Astrocyte (in vitro differentiated cells and primary cell): ENCODE measurements around the gene CEP250. TPM values are rescaled to one million over a fixed set of nuclear protein-coding genes. Genes with fewer than 3 reads are reported as not detected.

Source experiments
- DNase-seq: peaks from one replicate; pipeline ENCODE4 v3.0.0-alpha.2; 2010; ENCODE audit warnings: low read depth
- FAIRE-seq: peaks from 2 replicates; lab custom pipeline; 2011; peaks lifted over from hg19 to GRCh38; lab: Jason Lieb, UNC
- H2AFZ ChIP-seq: 2 replicates; pipeline ENCODE4 v1.6.0; 2012; ENCODE audit warnings: low read depth, low read length, inconsistent platforms
- H3K27ac ChIP-seq: 2 replicates; pipeline ENCODE4 v1.5.1; 2011; ENCODE audit warnings: low read depth, low read length, inconsistent platforms
- H3K27me3 ChIP-seq: 2 replicates; pipeline ENCODE4 v1.6.0; 2011; ENCODE audit warnings: low read length, inconsistent platforms; ENCODE audit not compliant: insufficient read depth
- H3K36me3 ChIP-seq: 2 replicates; pipeline ENCODE4 v1.5.1; 2011; ENCODE audit warnings: low read length, inconsistent platforms; ENCODE audit not compliant: insufficient read depth
- H3K4me1 ChIP-seq: 2 replicates; pipeline ENCODE4 v1.5.1; 2011; ENCODE audit warnings: low read length, inconsistent platforms; ENCODE audit not compliant: insufficient read depth
- H3K4me2 ChIP-seq: 2 replicates; pipeline ENCODE4 v1.6.0; 2012; ENCODE audit warnings: low read length, inconsistent platforms
- H3K4me3 ChIP-seq: 2 replicates; pipeline ENCODE4 v1.5.1; 2011; ENCODE audit warnings: low read depth, mild to moderate bottlenecking, low read length, inconsistent platforms; ENCODE audit not compliant: insufficient read depth
- H3K79me2 ChIP-seq: 2 replicates; pipeline ENCODE4 v1.6.0; 2012; ENCODE audit warnings: mild to moderate bottlenecking, low read length, inconsistent platforms; ENCODE audit not compliant: insufficient read depth
- H3K9ac ChIP-seq: 2 replicates; pipeline ENCODE4 v1.6.0; 2012; ENCODE audit warnings: mild to moderate bottlenecking, low read length, inconsistent platforms
- H3K9me3 ChIP-seq: 2 replicates; pipeline ENCODE4 v1.5.1; 2012; ENCODE audit warnings: low read depth, mild to moderate bottlenecking, low read length, inconsistent platforms; ENCODE audit not compliant: insufficient read depth
- H4K20me1 ChIP-seq: 2 replicates; pipeline ENCODE4 v1.6.0; 2012; ENCODE audit warnings: low read length, inconsistent platforms; ENCODE audit not compliant: insufficient read depth
- H3K27ac Mint-ChIP-seq: one replicate; pipeline ENCODE4 v1.8.0; 2021; ENCODE audit warnings: mild to moderate bottlenecking, mixed read lengths; ENCODE audit not compliant: unreplicated experiment
- H3K27me3 Mint-ChIP-seq: one replicate; pipeline ENCODE4 v1.8.0; 2021; ENCODE audit warnings: low read depth, mixed read lengths; ENCODE audit not compliant: unreplicated experiment
- H3K36me3 Mint-ChIP-seq: one replicate; pipeline ENCODE4 v1.8.0; 2021; ENCODE audit warnings: low read depth, mixed read lengths; ENCODE audit not compliant: unreplicated experiment
- H3K4me1 Mint-ChIP-seq: one replicate; pipeline ENCODE4 v1.8.0; 2021; ENCODE audit warnings: low read depth, mixed read lengths; ENCODE audit not compliant: unreplicated experiment
- H3K4me3 Mint-ChIP-seq: one replicate; pipeline ENCODE4 v1.8.0; 2021; ENCODE audit warnings: mild to moderate bottlenecking, moderate library complexity, mixed read lengths; ENCODE audit not compliant: unreplicated experiment
- H3K9me3 Mint-ChIP-seq: one replicate; pipeline ENCODE4 v1.8.0; 2021; ENCODE audit warnings: mild to moderate bottlenecking, mixed read lengths; ENCODE audit not compliant: unreplicated experiment
- EZH2 ChIP-seq: IDR thresholded peaks from 2 replicates; pipeline ENCODE4 v1.6.1; 2012; ENCODE audit warnings: mild to moderate bottlenecking, low read length, inconsistent platforms; ENCODE audit not compliant: insufficient read depth
- total RNA-seq: library from RNA; stranded (reverse); gene quantifications from 2 replicates; pipeline ENCODE4 v1.2.1, GENCODE V29; 2021
- TF ChIP-seq, protein P1 (sequence below): IDR thresholded peaks from 2 replicates; pipeline ENCODE4 v1.5.1; 2011; ENCODE audit warnings: low read depth, mild to moderate bottlenecking, inconsistent platforms, low read length, moderate library complexity; ENCODE audit not compliant: insufficient read depth

Gene CEP250
- total RNA-seq, 1 donor from 2014 or later = 107 TPM

DNA sequence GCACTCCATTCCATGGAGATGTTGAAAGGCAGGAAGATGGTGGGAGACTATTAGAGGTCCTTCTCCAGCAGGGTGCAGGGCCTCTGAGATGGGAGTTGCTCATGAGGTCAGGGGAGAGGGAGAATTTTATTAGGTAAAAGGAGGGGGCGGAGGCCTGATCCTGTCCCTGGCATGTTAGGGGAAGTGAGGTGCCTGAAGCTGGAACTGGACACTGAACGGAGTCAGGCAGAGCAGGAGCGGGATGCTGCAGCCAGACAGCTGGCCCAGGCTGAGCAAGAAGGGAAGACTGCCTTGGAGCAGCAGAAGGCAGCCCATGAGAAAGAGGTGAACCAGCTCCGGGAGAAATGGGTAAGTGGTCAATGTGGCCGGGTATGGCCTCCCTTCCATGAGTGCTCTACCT, 24.4 kb downstream of the CEP250 start:
- H3K36me3 ChIP-seq = peaks cover 39% of the 10 kb centered on the region
- H3K9me3 ChIP-seq = no peaks in the 10 kb centered on the region
- H3K4me3 Mint-ChIP-seq = no peak overlapping the region

GRCh38 chr20:35487479-35487878, 32.1 kb downstream of the CEP250 start:
- no peaks in the 10 kb centered on the region for H3K27me3 Mint-ChIP-seq
- no peak overlapping the region for H3K27ac Mint-ChIP-seq
- no peaks in the 10 kb centered on the region for H3K9me3 ChIP-seq
- no peaks in the 10 kb centered on the region for H3K27me3 ChIP-seq
- peaks cover 5% of the 10 kb centered on the region for H3K9me3 Mint-ChIP-seq
- no peak overlapping the region for H3K4me3 ChIP-seq
- no peak for TF ChIP-seq EZH2
- TF ChIP-seq, protein P1, sequence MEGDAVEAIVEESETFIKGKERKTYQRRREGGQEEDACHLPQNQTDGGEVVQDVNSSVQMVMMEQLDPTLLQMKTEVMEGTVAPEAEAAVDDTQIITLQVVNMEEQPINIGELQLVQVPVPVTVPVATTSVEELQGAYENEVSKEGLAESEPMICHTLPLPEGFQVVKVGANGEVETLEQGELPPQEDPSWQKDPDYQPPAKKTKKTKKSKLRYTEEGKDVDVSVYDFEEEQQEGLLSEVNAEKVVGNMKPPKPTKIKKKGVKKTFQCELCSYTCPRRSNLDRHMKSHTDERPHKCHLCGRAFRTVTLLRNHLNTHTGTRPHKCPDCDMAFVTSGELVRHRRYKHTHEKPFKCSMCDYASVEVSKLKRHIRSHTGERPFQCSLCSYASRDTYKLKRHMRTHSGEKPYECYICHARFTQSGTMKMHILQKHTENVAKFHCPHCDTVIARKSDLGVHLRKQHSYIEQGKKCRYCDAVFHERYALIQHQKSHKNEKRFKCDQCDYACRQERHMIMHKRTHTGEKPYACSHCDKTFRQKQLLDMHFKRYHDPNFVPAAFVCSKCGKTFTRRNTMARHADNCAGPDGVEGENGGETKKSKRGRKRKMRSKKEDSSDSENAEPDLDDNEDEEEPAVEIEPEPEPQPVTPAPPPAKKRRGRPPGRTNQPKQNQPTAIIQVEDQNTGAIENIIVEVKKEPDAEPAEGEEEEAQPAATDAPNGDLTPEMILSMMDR = no peak
- H3K27ac ChIP-seq = no peak overlapping the region
- H3K4me3 Mint-ChIP-seq = no peak overlapping the region
- H2AFZ ChIP-seq = no peak overlapping the region
- no peak overlapping the region for H3K4me2 ChIP-seq
- no peaks in the 10 kb centered on the region for H3K4me1 Mint-ChIP-seq
- no peaks in the 10 kb centered on the region for H3K4me1 ChIP-seq
- peaks cover 47% of the 10 kb centered on the region for H3K36me3 Mint-ChIP-seq
- peaks cover 5% of the 10 kb centered on the region for H4K20me1 ChIP-seq
- no peak overlapping the region for H3K9ac ChIP-seq
- FAIRE-seq = no peak
- H3K79me2 ChIP-seq = no peaks in the 10 kb centered on the region
- no peak for DNase-seq
- peaks cover 30% of the 10 kb centered on the region for H3K36me3 ChIP-seq

More for the DNA sequence above, 24.4 kb downstream of the CEP250 start:
- H3K4me2 ChIP-seq = no peak overlapping the region
- H2AFZ ChIP-seq = no peak overlapping the region
- no peaks in the 10 kb centered on the region for H3K79me2 ChIP-seq
- no peak for FAIRE-seq
- no peaks in the 10 kb centered on the region for H3K4me1 ChIP-seq
- H4K20me1 ChIP-seq = no peaks in the 10 kb centered on the region
- Mint-ChIP-seq H3K27me3 (no peaks in the 10 kb centered on the region), H3K4me1 (no peaks in the 10 kb centered on the region), H3K9me3 (peaks cover 5% of the 10 kb centered on the region), H3K27ac (no peak overlapping the region), H3K36me3 (peaks cover 29% of the 10 kb centered on the region)
- H3K9ac ChIP-seq = no peak overlapping the region
- TF ChIP-seq EZH2 = no peak
- TF ChIP-seq, protein P1 = no peak
- no peak for DNase-seq
- H3K4me3 ChIP-seq = no peak overlapping the region
- H3K27me3 ChIP-seq = no peaks in the 10 kb centered on the region
- H3K27ac ChIP-seq = no peak overlapping the region

- no peaks in the 10 kb centered on the region for H3K4me1 ChIP-seq
- no peak overlapping the region for H2AFZ ChIP-seq
- no peak for TF ChIP-seq EZH2
- TF ChIP-seq, protein P1 = no peak
- H3K4me1 Mint-ChIP-seq = no peaks in the 10 kb centered on the region
- no peaks in the 10 kb centered on the region for H3K27me3 ChIP-seq
- H3K27me3 Mint-ChIP-seq = no peaks in the 10 kb centered on the region
- H3K4me2 ChIP-seq = no peak overlapping the region
- no peak overlapping the region for H3K9ac ChIP-seq
- H3K4me3 Mint-ChIP-seq = no peak overlapping the region
- H3K27ac ChIP-seq = no peak overlapping the region
- no peak overlapping the region for H3K27ac Mint-ChIP-seq
- peaks cover 48% of the 10 kb centered on the region for H3K36me3 Mint-ChIP-seq
- no peak for DNase-seq
- peaks cover 5% of the 10 kb centered on the region for H4K20me1 ChIP-seq
- H3K79me2 ChIP-seq = no peaks in the 10 kb centered on the region
- H3K4me3 ChIP-seq = no peak overlapping the region
- H3K9me3 ChIP-seq = no peaks in the 10 kb centered on the region
- peaks cover 39% of the 10 kb centered on the region for H3K36me3 ChIP-seq
- H3K9me3 Mint-ChIP-seq = no peaks in the 10 kb centered on the region
- FAIRE-seq = no peak
Measured at GRCh38 chr20:35489717-35490116, 34.3 kb downstream of the CEP250 start.
